ENCODE data around the gene KMT2B. TPM values are rescaled to one million over a fixed set of nuclear protein-coding genes. Genes with fewer than 3 reads are reported as not detected.

Gene KMT2B
- total RNA-seq, 1 experiment from 2014 or later, result 66.6 TPM

DNA sequence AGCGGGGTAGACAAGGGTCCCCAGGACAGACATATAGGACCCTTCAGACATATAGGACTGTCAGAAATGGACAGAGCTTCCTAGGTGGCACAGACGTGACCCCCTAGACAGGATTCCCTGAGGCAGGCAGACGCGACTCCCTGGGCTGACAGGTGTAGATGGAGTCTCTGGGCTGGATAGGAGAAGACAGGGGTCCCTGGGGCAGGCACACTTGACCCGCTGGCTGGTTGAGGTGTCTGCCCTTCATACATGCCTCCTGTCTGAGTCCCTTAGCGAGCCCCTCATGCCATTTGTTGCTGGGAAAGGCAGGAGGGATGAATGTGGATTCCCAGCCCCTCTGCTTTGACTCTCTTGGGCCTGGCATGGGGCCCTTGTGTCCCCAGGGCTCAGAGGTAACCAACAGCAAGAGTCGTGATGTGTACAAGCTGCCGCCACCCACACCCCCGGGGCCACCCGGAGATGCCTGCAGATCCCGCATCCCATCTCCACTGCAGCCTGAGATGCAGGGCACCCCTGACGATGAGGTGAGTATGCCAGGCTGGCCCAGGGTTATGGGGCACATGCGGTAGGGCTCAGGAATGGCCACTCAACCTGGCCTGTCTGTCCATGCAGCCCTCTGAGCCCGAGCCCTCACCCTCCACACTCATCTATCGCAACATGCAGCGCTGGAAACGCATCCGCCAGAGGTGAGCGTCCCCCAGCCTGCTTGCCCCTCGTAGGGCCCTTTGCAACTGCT is 36.0 kb downstream of the KMT2B start:
- DNase-seq (ENCODE audit: low spot score) (no peak), ATAC-seq (no peak)
- H3K4me1 Mint-ChIP-seq, result peaks cover 15% of the 10 kb centered on the region
- TF ChIP-seq ZNF396 (CRISPR knock-in tag; IDR thresholded peaks at IDR 0.05; ENCODE audit: borderline replicate concordance) (no peak), OVOL2 (CRISPR knock-in tag; IDR thresholded peaks at IDR 0.05; ENCODE audit: borderline replicate concordance) (no peak), KAT7 (CRISPR knock-in tag; IDR thresholded peaks at IDR 0.05; ENCODE audit: borderline replicate concordance) (no peak), ZNF416 (CRISPR knock-in tag; IDR thresholded peaks at IDR 0.05) (no peak), ZNF317 (CRISPR knock-in tag; IDR thresholded peaks at IDR 0.05; ENCODE audit: borderline replicate concordance, low read depth) (no peak), NR3C1 (CRISPR knock-in tag; conservative IDR thresholded peaks at IDR 0.05; ENCODE audit: low read depth) (no peak), GRHL2 (CRISPR knock-in tag; IDR thresholded peaks at IDR 0.05; ENCODE audit: insufficient replicate concordance, severe bottlenecking) (no peak), IRF2 (CRISPR knock-in tag; IDR thresholded peaks at IDR 0.05; ENCODE audit: borderline replicate concordance, low read depth) (no peak), MXD4 (CRISPR knock-in tag; IDR thresholded peaks at IDR 0.05; ENCODE audit: borderline replicate concordance) (no peak)
- TF ChIP-seq, protein P1, sequence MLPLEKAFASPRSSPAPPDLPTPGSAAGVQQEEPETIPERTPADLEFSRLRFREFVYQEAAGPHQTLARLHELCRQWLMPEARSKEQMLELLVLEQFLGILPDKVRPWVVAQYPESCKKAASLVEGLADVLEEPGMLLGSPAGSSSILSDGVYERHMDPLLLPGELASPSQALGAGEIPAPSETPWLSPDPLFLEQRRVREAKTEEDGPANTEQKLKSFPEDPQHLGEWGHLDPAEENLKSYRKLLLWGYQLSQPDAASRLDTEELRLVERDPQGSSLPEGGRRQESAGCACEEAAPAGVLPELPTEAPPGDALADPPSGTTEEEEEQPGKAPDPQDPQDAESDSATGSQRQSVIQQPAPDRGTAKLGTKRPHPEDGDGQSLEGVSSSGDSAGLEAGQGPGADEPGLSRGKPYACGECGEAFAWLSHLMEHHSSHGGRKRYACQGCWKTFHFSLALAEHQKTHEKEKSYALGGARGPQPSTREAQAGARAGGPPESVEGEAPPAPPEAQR (CRISPR knock-in tag; IDR thresholded peaks at IDR 0.05), result no peak
- TF ChIP-seq, protein P2, sequence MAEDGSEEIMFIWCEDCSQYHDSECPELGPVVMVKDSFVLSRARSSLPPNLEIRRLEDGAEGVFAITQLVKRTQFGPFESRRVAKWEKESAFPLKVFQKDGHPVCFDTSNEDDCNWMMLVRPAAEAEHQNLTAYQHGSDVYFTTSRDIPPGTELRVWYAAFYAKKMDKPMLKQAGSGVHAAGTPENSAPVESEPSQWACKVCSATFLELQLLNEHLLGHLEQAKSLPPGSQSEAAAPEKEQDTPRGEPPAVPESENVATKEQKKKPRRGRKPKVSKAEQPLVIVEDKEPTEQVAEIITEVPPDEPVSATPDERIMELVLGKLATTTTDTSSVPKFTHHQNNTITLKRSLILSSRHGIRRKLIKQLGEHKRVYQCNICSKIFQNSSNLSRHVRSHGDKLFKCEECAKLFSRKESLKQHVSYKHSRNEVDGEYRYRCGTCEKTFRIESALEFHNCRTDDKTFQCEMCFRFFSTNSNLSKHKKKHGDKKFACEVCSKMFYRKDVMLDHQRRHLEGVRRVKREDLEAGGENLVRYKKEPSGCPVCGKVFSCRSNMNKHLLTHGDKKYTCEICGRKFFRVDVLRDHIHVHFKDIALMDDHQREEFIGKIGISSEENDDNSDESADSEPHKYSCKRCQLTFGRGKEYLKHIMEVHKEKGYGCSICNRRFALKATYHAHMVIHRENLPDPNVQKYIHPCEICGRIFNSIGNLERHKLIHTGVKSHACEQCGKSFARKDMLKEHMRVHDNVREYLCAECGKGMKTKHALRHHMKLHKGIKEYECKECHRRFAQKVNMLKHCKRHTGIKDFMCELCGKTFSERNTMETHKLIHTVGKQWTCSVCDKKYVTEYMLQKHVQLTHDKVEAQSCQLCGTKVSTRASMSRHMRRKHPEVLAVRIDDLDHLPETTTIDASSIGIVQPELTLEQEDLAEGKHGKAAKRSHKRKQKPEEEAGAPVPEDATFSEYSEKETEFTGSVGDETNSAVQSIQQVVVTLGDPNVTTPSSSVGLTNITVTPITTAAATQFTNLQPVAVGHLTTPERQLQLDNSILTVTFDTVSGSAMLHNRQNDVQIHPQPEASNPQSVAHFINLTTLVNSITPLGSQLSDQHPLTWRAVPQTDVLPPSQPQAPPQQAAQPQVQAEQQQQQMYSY (CRISPR knock-in tag; IDR thresholded peaks at IDR 0.05), result no peak
- TF ChIP-seq, protein P3, sequence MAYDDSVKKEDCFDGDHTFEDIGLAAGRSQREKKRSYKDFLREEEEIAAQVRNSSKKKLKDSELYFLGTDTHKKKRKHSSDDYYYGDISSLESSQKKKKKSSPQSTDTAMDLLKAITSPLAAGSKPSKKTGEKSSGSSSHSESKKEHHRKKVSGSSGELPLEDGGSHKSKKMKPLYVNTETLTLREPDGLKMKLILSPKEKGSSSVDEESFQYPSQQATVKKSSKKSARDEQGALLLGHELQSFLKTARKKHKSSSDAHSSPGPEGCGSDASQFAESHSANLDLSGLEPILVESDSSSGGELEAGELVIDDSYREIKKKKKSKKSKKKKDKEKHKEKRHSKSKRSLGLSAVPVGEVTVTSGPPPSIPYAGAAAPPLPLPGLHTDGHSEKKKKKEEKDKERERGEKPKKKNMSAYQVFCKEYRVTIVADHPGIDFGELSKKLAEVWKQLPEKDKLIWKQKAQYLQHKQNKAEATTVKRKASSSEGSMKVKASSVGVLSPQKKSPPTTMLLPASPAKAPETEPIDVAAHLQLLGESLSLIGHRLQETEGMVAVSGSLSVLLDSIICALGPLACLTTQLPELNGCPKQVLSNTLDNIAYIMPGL (CRISPR knock-in tag; IDR thresholded peaks at IDR 0.05), result no peak
- TF ChIP-seq, protein P4, sequence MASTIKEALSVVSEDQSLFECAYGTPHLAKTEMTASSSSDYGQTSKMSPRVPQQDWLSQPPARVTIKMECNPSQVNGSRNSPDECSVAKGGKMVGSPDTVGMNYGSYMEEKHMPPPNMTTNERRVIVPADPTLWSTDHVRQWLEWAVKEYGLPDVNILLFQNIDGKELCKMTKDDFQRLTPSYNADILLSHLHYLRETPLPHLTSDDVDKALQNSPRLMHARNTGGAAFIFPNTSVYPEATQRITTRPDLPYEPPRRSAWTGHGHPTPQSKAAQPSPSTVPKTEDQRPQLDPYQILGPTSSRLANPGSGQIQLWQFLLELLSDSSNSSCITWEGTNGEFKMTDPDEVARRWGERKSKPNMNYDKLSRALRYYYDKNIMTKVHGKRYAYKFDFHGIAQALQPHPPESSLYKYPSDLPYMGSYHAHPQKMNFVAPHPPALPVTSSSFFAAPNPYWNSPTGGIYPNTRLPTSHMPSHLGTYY (CRISPR knock-in tag; IDR thresholded peaks at IDR 0.05), result no peak
- TF ChIP-seq, protein P5, sequence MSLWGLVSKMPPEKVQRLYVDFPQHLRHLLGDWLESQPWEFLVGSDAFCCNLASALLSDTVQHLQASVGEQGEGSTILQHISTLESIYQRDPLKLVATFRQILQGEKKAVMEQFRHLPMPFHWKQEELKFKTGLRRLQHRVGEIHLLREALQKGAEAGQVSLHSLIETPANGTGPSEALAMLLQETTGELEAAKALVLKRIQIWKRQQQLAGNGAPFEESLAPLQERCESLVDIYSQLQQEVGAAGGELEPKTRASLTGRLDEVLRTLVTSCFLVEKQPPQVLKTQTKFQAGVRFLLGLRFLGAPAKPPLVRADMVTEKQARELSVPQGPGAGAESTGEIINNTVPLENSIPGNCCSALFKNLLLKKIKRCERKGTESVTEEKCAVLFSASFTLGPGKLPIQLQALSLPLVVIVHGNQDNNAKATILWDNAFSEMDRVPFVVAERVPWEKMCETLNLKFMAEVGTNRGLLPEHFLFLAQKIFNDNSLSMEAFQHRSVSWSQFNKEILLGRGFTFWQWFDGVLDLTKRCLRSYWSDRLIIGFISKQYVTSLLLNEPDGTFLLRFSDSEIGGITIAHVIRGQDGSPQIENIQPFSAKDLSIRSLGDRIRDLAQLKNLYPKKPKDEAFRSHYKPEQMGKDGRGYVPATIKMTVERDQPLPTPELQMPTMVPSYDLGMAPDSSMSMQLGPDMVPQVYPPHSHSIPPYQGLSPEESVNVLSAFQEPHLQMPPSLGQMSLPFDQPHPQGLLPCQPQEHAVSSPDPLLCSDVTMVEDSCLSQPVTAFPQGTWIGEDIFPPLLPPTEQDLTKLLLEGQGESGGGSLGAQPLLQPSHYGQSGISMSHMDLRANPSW (CRISPR knock-in tag; conservative IDR thresholded peaks at IDR 0.05; ENCODE audit: low read depth), result no peak
- no peaks in the 10 kb centered on the region for H3K9me3 Mint-ChIP-seq
- CTCF ChIA-PET, result no interaction called here
- POLR2A ChIA-PET, result no interaction called here
- no peaks in the 10 kb centered on the region for H3K36me3 Mint-ChIP-seq
- H3K27me3 Mint-ChIP-seq (ENCODE audit: low read depth), result peaks cover 23% of the 10 kb centered on the region
- H3K27ac Mint-ChIP-seq, result no peak overlapping the region
- no peak overlapping the region for H3K4me3 Mint-ChIP-seq
